ENCODE results near the gene HSFX4.
"Not testable (repeated sequence)": the region's sequence is repeated elsewhere in the genome, so short reads cannot be mapped to it uniquely, and the experiment has no call there.

HSFX4 gene, protein sequence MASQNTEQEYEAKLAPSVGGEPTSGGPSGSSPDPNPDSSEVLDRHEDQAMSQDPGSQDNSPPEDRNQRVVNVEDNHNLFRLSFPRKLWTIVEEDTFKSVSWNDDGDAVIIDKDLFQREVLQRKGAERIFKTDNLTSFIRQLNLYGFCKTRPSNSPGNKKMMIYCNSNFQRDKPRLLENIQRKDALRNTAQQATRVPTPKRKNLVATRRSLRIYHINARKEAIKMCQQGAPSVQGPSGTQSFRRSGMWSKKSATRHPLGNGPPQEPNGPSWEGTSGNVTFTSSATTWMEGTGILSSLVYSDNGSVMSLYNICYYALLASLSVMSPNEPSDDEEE

GRCh38 chrX:149929400-149929799 lies at the start of gene HSFX4:
Gene HSFX4 (plus strand): TSS chrX:149929573. CDS start chrX:149929645, 72 bp downstream.
- not testable (repeated sequence) for DNase-seq (ENCODE audit: low spot score)

GRCh38 chrX:149881081-149881711 lies 48.2 kb upstream of the HSFX4 start, which contains the start of gene MAGEA8:
Gene MAGEA8 (plus strand): TSS chrX:149881183. CDS start chrX:149884273, 3,090 bp downstream.
- DNase-seq (ENCODE audit: low spot score): no peak

GRCh38 chrX:149890828-149891227 lies 38.5 kb upstream of the HSFX4 start:
- DNase-seq (ENCODE audit: low spot score): not testable (repeated sequence)

DNA sequence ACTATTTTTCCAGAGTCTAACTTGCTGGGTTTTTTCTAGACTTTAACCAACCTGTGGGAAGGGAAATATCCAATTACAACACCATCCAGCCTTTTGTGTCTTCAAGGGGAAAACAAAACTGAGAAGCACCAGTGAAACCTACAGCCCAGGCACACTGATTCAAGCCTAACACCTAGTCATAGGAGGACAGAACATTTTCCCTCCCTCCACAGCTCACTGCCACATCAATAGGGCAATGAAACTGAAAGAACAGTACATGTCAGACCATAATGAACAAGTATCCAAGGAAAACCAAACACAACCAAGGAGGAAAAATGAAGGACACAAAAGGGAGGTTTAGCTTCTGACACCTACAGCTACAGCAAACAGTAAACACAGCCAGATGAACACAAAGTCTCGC lies 30.8 kb upstream of the HSFX4 start:
- DNase-seq (ENCODE audit: low spot score): no peak

DNA sequence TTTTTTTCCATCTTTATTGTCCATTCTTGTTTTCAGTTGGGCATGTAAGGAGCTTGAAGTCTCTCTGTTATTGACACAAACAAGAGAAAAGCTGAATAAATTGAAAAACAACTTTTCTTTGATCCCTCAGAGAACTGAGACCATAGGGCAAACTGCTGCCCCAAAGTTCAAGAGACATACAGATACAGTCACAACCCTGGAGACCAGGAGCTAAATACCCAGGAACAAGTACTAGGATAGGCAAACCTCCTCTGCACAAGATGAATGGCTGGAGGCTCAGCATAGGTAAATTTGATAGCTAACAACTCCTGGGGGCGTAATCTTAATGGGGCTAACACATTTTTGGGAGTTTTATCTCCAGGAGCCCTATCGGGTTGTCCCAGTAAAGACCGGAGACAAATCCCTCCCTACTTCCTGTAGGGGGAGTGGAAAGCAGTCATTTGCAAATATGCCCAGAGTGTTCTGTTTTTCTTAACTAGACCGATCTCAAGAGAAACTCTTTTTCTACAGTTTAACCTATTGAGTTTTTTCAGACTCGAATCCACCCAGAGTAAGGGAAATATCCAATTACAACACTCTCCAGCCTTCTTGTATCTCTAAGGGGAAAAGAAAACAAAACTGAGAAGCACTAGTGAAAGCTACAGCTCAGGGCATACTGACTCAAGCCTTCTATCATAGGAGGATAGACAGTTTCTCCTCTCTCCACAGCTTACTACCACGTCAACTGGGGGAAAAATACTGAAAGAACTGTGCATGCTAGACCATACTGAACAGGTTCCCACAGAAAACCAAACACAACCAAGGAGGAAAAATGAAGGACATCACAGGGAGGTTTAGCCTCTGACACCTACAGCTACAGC lies 25.3 kb upstream of the HSFX4 start:
- no peak for DNase-seq (ENCODE audit: low spot score)

DNA sequence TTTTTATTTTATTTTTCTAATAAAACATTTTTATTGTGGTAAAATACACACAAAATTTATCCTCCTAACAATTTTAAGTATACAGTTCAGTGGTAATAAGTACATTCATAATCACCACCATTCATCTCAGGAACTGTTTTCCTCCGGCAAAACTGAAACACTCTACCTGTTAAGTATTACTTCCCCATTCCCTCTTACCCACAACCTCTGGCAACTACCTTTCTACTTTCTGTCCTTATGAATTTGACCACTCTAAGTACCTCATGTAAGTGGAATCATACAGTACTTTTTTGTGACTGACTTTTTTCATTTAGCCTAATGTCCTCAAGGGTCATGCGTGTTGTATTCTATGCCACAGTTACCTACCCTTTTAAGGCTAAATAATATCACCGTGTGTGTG lies 21.1 kb upstream of the HSFX4 start:
- no peak for DNase-seq (ENCODE audit: low spot score)

GRCh38 chrX:149908727-149909126 lies 20.6 kb upstream of the HSFX4 start:
- no peak for DNase-seq (ENCODE audit: low spot score)

DNA sequence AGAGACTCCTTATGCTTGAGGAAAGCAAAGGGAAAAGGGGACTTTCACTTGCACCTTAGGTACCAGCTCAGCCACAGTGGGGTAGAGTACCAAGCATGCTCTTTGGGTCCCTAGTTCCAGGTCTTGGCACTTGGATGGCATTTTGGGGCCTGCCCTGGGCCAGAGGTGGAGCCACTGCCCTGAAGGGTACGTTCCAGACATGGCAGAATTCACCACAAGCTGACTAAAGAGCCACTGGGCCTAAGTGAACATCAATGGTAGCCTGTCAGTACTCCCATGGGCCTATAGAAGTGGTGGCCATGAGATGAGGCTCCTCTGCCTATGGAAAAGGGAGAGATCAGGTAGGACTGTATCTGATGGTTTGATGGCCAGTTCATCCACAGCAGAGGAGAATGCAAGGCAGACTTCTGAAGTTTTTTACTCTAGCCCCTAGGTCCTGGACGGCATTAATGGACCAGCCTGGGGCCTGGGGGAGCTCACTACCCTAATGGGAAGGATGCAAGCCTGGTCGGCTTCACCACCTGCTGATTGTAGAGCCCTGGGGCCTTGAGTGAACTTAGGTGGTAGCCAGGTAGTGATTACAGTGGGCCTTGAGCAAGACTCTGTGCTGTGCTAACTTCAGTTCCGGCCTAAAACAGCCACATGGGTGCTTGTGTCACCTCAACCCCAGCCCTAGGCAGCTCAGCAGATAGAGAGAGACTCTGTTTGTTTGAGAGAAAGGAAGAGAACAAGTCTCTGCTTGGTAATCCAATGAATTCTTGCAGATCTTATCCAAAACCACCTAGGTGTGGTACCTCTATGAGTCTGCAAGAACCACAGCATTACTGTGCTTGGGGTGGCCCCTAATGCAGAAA lies 19.8 kb upstream of the HSFX4 start:
- no peak for DNase-seq (ENCODE audit: low spot score)

GRCh38 chrX:149910178-149910695 lies 19.1 kb upstream of the HSFX4 start:
- no peak for DNase-seq (ENCODE audit: low spot score)

GRCh38 chrX:149916745-149917392 lies 12.5 kb upstream of the HSFX4 start:
- no peak for DNase-seq (ENCODE audit: low spot score)

GRCh38 chrX:149923836-149924235 lies 5.5 kb upstream of the HSFX4 start:
- DNase-seq (ENCODE audit: low spot score): not testable (repeated sequence)

GRCh38 chrX:149924434-149924833 lies 4.9 kb upstream of the HSFX4 start:
- DNase-seq (ENCODE audit: low spot score): not testable (repeated sequence)

GRCh38 chrX:149927245-149927963 lies 2.0 kb upstream of the HSFX4 start:
- DNase-seq (ENCODE audit: low spot score): not testable (repeated sequence)

- DNase-seq (ENCODE audit: low spot score): not testable (repeated sequence)
Measured at GRCh38 chrX:149927964-149928258, 1.5 kb upstream of the HSFX4 start.

DNA sequence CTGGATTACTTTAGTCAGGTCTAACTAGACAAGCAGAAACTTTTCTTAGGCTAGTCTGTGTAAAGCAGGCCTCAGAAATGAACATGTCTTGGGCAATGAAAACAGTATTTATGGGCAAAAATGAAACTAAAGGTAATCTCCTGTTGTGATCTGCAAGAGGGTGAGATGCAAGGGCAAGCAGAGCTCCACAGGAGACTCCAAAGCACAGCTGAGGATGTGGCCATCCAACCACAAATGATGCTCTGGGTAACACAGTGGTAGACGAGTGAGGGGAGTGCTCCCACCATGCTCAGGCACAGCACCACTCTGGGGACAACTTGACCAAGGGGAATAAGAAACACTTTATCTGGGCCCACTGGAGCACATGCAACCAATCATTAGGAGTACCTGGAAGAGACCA lies 738 bp upstream of the HSFX4 start:
- not testable (repeated sequence) for DNase-seq (ENCODE audit: low spot score)

DNA sequence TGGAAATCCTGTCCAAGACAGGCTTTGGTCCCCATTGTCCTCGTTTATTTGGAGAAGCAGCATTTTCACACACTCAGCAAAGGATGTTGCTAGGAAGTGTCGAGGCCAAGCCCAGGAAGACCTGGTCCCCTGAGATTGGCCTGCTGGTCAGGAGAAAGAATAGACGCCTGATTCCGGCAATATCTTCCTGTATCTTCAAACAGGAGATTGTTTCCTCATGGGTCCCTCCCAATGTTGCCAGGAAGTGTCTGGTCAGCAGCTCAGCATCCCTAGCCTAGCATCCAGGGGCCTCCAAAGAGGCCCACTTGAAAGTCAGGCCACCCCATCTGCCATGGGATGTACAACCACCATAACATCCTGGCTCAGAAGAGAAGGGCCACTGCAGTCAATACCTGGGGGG lies 2.0 kb downstream of the HSFX4 start:
- not testable (repeated sequence) for DNase-seq (ENCODE audit: low spot score)

- DNase-seq (ENCODE audit: low spot score): not testable (repeated sequence)
Measured at GRCh38 chrX:149932150-149932549, 2.8 kb downstream of the HSFX4 start.

GRCh38 chrX:149932970-149933369 lies 3.6 kb downstream of the HSFX4 start:
- DNase-seq (ENCODE audit: low spot score): not testable (repeated sequence)

DNA sequence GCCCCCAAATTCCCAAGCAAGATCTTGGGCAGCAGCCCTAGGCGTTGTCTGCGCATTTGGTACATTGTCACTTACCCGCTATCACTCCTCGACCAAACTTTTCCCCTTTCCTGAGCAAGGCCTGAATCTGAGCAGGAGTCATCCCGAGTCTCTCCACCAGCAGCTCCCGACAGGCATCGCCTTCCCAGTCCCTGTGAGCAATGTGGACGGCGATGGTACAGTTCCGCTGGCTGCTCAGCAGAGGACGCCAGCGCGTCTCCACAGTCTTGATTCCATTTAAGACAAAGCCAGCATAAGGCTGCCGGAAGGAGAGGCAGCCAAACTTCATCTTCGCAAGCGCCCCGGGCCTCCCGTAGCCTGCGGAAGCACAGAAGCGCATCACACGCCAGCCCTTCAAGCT lies 4.2 kb downstream of the HSFX4 start:
- not testable (repeated sequence) for DNase-seq (ENCODE audit: low spot score)

DNA sequence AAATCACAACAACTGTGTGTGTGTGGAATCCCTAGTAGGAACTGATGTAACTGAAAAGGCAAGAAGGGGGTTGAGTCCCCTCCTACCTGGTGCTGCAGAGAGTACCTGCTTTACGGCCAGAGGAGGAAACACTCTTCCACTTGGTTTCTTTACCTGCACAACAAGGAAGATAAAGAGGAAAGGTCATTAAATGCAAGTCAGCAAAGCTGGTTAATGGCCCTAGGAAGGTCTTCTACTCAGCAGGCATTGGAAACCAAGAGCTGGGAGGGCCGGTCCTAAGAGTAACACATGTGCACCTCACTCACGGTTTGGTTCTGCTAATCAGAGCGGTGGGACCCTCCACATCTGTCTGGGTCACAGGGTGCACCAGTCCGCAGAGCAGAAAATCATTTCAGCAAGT lies 8.0 kb downstream of the HSFX4 start:
- DNase-seq (ENCODE audit: low spot score): not testable (repeated sequence)

Data from ecto neural progenitor cell (in vitro differentiated cells).